Kidney (tissue), 14 donors: ENCODE data around the gene ARRDC5. TPM values are rescaled to one million over a fixed set of nuclear protein-coding genes. Genes with fewer than 3 reads are reported as not detected.

Source experiments
- DNase-seq, 5 donors: peaks; one replicate each; pipeline ENCODE4 v3.0.0-alpha.2; 2013 to 2020
- FAIRE-seq: peaks from 2 replicates; lab custom pipeline; 2012; peaks lifted over from hg19 to GRCh38; lab: Jason Lieb, UNC
- H3K27ac ChIP-seq, 2 donors: one replicate each; pipeline ENCODE4 v1.7.0; 2013; ENCODE audit warnings: low read depth in 2 of 2, low read length in 2 of 2, inconsistent platforms in 1 of 2
- H3K27me3 ChIP-seq: one replicate; pipeline ENCODE4 v1.7.1; 2013; ENCODE audit warnings: low read length, inconsistent platforms; ENCODE audit not compliant: control insufficient read depth, insufficient read depth
- H3K36me3 ChIP-seq, 3 donors: one replicate each; pipeline versions ENCODE4 v1.7.0 to v1.7.1; 2013; ENCODE audit warnings: low read length in 3 of 3, control low read depth in 1 of 3, inconsistent platforms in 1 of 3; ENCODE audit not compliant: insufficient read depth in 3 of 3, control insufficient read depth in 2 of 3
- H3K4me1 ChIP-seq, 3 donors: one replicate each; pipeline versions ENCODE4 v1.7.0 to v1.7.1; 2013; ENCODE audit warnings: low read length in 3 of 3, inconsistent platforms in 1 of 3, low read depth in 1 of 3; ENCODE audit not compliant: control insufficient read depth in 2 of 3, insufficient read depth in 2 of 3
- H3K4me3 ChIP-seq, 3 donors: one replicate each; pipeline versions ENCODE4 v1.7.0 to v1.8.1; 2013; ENCODE audit warnings: low read length in 3 of 3, control low read depth in 1 of 3, inconsistent platforms in 1 of 3
- H3K9ac ChIP-seq, 3 donors: one replicate each; pipeline versions ENCODE4 v1.7.0 to v1.7.1; 2013; ENCODE audit warnings: low read length in 3 of 3, control low read depth in 1 of 3, inconsistent platforms in 1 of 3
- H3K9me3 ChIP-seq, 3 donors: one replicate each; pipeline versions ENCODE4 v1.7.0 to v1.7.1; 2013; ENCODE audit warnings: low read length in 3 of 3, control low read depth in 1 of 3, inconsistent platforms in 1 of 3; ENCODE audit not compliant: control insufficient read depth in 2 of 3, insufficient read depth in 1 of 3
- CTCF ChIP-seq: IDR thresholded peaks from 3 replicates; pipeline ENCODE4 v1.5.1; 2012; ENCODE audit warnings: mild to moderate bottlenecking, moderate library complexity, borderline replicate concordance; ENCODE audit not compliant: insufficient read depth; ENCODE audit errors: extremely low read depth
- intact Hi-C: fragments of 100-400 bp; cut with DNase I; formaldehyde crosslinking; loops from one replicate; pipeline ENCODE4 v1.11.1; 2022
- polyA plus RNA-seq: library from polyadenylated mRNA; stranded (reverse); fragments of 350-450 nt; fragmentation: Illumina TruSeq; extraction: RNeasy Lipid Tissue Mini Kit (QIAGEN cat#74804); gene quantifications from one replicate; pipeline ENCODE4 v1.2.3, GENCODE V29; 2014; ENCODE audit warnings: low read depth, low replicate concordance; ENCODE audit not compliant: insufficient read depth
- total RNA-seq: library from RNA; stranded (reverse); fragmentation: NEBNext Ultra II Directional; extraction: Animal tissue kit (Norgen Biotek cat#: 25700); gene quantifications from one replicate; pipeline ENCODE4 v1.2.1, GENCODE V29; 2021
- donor health status: control.
- donor health status: control.
- donor health status: control.
- donor health status: control.
- donor health status: control.
- donor health status: DM: yes; HTN: yes; CAD: no.
- donor health status: Normal renal cell carcinoma (clear cell type).

Gene ARRDC5
- total and polyA plus RNA-seq, 2 donors from 2014 or later: 1.4 TPM; not detected in 1

GRCh38 chr19:4933528-4933927 is 30.8 kb upstream of the ARRDC5 start:
- Histone ChIP-seq H3K4me1 (no peaks in the 10 kb centered on the region), H3K36me3 (no peaks in the 10 kb centered on the region), H3K9me3 (no peaks in the 10 kb centered on the region), H3K9ac (no peak overlapping the region), H3K27ac (no peak overlapping the region), H3K27me3 (no peaks in the 10 kb centered on the region), H3K4me3 (no peak overlapping the region)
- FAIRE-seq: no peak
- DNase-seq: no peak
- TF ChIP-seq CTCF: no peak
- intact Hi-C loops: no loop called here

- no peak overlapping the region for H3K9ac ChIP-seq
- intact Hi-C loops: no loop called here
- no peak overlapping the region for H3K27ac ChIP-seq
- FAIRE-seq (no peak), DNase-seq (no peak)
- H3K9me3 ChIP-seq: no peaks in the 10 kb centered on the region
- H3K4me3 ChIP-seq: no peak overlapping the region
- TF ChIP-seq CTCF: no peak
- H3K4me1 ChIP-seq: no peaks in the 10 kb centered on the region
- no peaks in the 10 kb centered on the region for H3K36me3 ChIP-seq
- H3K27me3 ChIP-seq: no peaks in the 10 kb centered on the region
Measured at GRCh38 chr19:4932711-4933110, 30.0 kb upstream of the ARRDC5 start.

- no peaks in the 10 kb centered on the region for H3K4me1 ChIP-seq
- H3K27ac ChIP-seq: no peak overlapping the region
- H3K27me3 ChIP-seq: no peaks in the 10 kb centered on the region
- no peak overlapping the region for H3K9ac ChIP-seq
- TF ChIP-seq CTCF: no peak
- no peak for DNase-seq
- no peak overlapping the region for H3K4me3 ChIP-seq
- no peaks in the 10 kb centered on the region for H3K9me3 ChIP-seq
- intact Hi-C loops: no loop called here
- FAIRE-seq: no peak
- H3K36me3 ChIP-seq: no peaks in the 10 kb centered on the region
Measured at GRCh38 chr19:4930664-4931063, 28.0 kb upstream of the ARRDC5 start.

- FAIRE-seq (no peak), DNase-seq (no peak)
- Histone ChIP-seq H3K9ac (no peak overlapping the region), H3K36me3 (no peaks in the 10 kb centered on the region), H3K27me3 (no peaks in the 10 kb centered on the region), H3K4me1 (no peaks in the 10 kb centered on the region), H3K27ac (no peak overlapping the region), H3K9me3 (no peaks in the 10 kb centered on the region), H3K4me3 (no peak overlapping the region)
- TF ChIP-seq CTCF: no peak
- intact Hi-C loops: no loop called here
Measured at GRCh38 chr19:4929186-4929585, 26.5 kb upstream of the ARRDC5 start.
